SJCRH30 (cell line): ENCODE measurements around the gene PTCSC3. TPM values are rescaled to one million over a fixed set of nuclear protein-coding genes. Genes with fewer than 3 reads are reported as not detected.
"Not testable (repeated sequence)": the region's sequence is repeated elsewhere in the genome, so short reads cannot be mapped to it uniquely, and the experiment has no call there.

Source experiments
- DNase-seq, 2 experiments: peaks; one replicate each; pipeline ENCODE4 v3.0.0-alpha.2; 2015 to 2020
- H3K27ac ChIP-seq: fragments of 250-450 bp; sonication (Bioruptor Pico); 2 replicates; pipeline ENCODE4 v1.5.1; 2020; ENCODE audit warnings: mild to moderate bottlenecking, moderate library complexity
- H3K27me3 ChIP-seq: fragments of 250-450 bp; sonication (Bioruptor Pico); 2 replicates; pipeline ENCODE4 v1.5.1; 2020; ENCODE audit warnings: mild to moderate bottlenecking, moderate library complexity
- H3K36me3 ChIP-seq: fragments of 250-450 bp; sonication (Bioruptor Pico); 2 replicates; pipeline ENCODE4 v1.5.1; 2020; ENCODE audit warnings: mild to moderate bottlenecking, moderate library complexity
- H3K4me1 ChIP-seq: fragments of 250-450 bp; sonication (Bioruptor Pico); 2 replicates; pipeline ENCODE4 v1.5.1; 2020; ENCODE audit warnings: mild to moderate bottlenecking, moderate library complexity
- H3K4me3 ChIP-seq: fragments of 250-450 bp; sonication (Bioruptor Pico); 2 replicates; pipeline ENCODE4 v1.5.1; 2020; ENCODE audit warnings: mild to moderate bottlenecking, moderate library complexity
- H3K9me3 ChIP-seq: fragments of 250-450 bp; sonication (Bioruptor Pico); replicated peaks from 2 replicates; pipeline ENCODE4 v1.5.1; 2020; ENCODE audit warnings: mild to moderate bottlenecking, moderate library complexity
- total RNA-seq: library from RNA; depleted of rRNA; stranded (reverse); fragments of >200 nt; shearing (Covaris generic); gene quantifications from 2 replicates; pipeline ENCODE4 v1.2.3, GENCODE V29; 2014

Gene PTCSC3
- total RNA-seq, 1 experiment from 2014 or later: not detected

- H3K4me1 ChIP-seq: no peaks in the 10 kb centered on the region
Observed at GRCh38 chr14:36132826-36133225, 43.7 kb downstream of the PTCSC3 start.

GRCh38 chr14:36130186-36130585 is 46.3 kb downstream of the PTCSC3 start:
- no peak overlapping the region for H3K27ac ChIP-seq
- H3K4me1 ChIP-seq: no peaks in the 10 kb centered on the region
- no peak overlapping the region for H3K4me3 ChIP-seq
- no peaks in the 10 kb centered on the region for H3K9me3 ChIP-seq
- no peaks in the 10 kb centered on the region for H3K36me3 ChIP-seq
- no peaks in the 10 kb centered on the region for H3K27me3 ChIP-seq
- DNase-seq: no peak

More at GRCh38 chr14:36132826-36133225, 43.7 kb downstream of the PTCSC3 start:
- no peaks in the 10 kb centered on the region for H3K9me3 ChIP-seq
- no peaks in the 10 kb centered on the region for H3K36me3 ChIP-seq
- H3K27ac ChIP-seq: no peak overlapping the region
- H3K27me3 ChIP-seq: no peaks in the 10 kb centered on the region
- H3K4me3 ChIP-seq: no peak overlapping the region
- DNase-seq: no peak

- no peak overlapping the region for H3K4me3 ChIP-seq
- H3K36me3 ChIP-seq: no peaks in the 10 kb centered on the region
- H3K9me3 ChIP-seq: no peaks in the 10 kb centered on the region
- peak in 1 of 2 experiments; percentile 6 for DNase-seq
- H3K4me1 ChIP-seq: no peaks in the 10 kb centered on the region
- no peak overlapping the region for H3K27ac ChIP-seq
- H3K27me3 ChIP-seq: no peaks in the 10 kb centered on the region
Observed at GRCh38 chr14:36129181-36129580, 47.3 kb downstream of the PTCSC3 start.

- H3K27ac ChIP-seq: no peak overlapping the region
- peaks cover 17% of the 10 kb centered on the region for H3K27me3 ChIP-seq
- H3K9me3 ChIP-seq: no peaks in the 10 kb centered on the region
- no peaks in the 10 kb centered on the region for H3K36me3 ChIP-seq
- no peak for DNase-seq
- no peak overlapping the region for H3K4me3 ChIP-seq
- no peaks in the 10 kb centered on the region for H3K4me1 ChIP-seq
Observed at GRCh38 chr14:36113341-36113740, 63.2 kb downstream of the PTCSC3 start.

- H3K27ac ChIP-seq: no peak overlapping the region
- DNase-seq: no peak
- H3K27me3 ChIP-seq: peaks cover 17% of the 10 kb centered on the region
- H3K4me1 ChIP-seq: no peaks in the 10 kb centered on the region
- no peaks in the 10 kb centered on the region for H3K36me3 ChIP-seq
- H3K4me3 ChIP-seq: no peak overlapping the region
- no peaks in the 10 kb centered on the region for H3K9me3 ChIP-seq
Observed at GRCh38 chr14:36111822-36112583, 64.5 kb downstream of the PTCSC3 start.

- no peak overlapping the region for H3K27ac ChIP-seq
- H3K27me3 ChIP-seq: peaks cover 8% of the 10 kb centered on the region
- peak in 1 of 2 experiments; percentile 6 for DNase-seq
- H3K4me1 ChIP-seq: no peaks in the 10 kb centered on the region
- no peaks in the 10 kb centered on the region for H3K36me3 ChIP-seq
- H3K4me3 ChIP-seq: no peak overlapping the region
- H3K9me3 ChIP-seq: no peaks in the 10 kb centered on the region
Observed at GRCh38 chr14:36105401-36105800, 71.1 kb downstream of the PTCSC3 start.

- not testable (repeated sequence) for H3K36me3 ChIP-seq, DNase-seq, H3K27ac ChIP-seq, H3K4me3 ChIP-seq, H3K4me1 ChIP-seq, H3K9me3 ChIP-seq
- peaks cover 11% of the 10 kb centered on the region for H3K27me3 ChIP-seq
Observed at GRCh38 chr14:36104258-36104657, 72.3 kb downstream of the PTCSC3 start.

GRCh38 chr14:36099619-36100018 is 76.9 kb downstream of the PTCSC3 start:
- no peaks in the 10 kb centered on the region for H3K4me1 ChIP-seq
- no peak for DNase-seq
- H3K4me3 ChIP-seq: no peak overlapping the region
- H3K27me3 ChIP-seq: 0 out of 2 replicates have a peak, but pooled peaks cover 4% of the 10 kb centered on the region
- no peaks in the 10 kb centered on the region for H3K36me3 ChIP-seq
- H3K27ac ChIP-seq: no peak overlapping the region
- no peaks in the 10 kb centered on the region for H3K9me3 ChIP-seq

- H3K27me3 ChIP-seq: 0 out of 2 replicates have a peak, but pooled peaks cover 4% of the 10 kb centered on the region
- H3K4me1 ChIP-seq: no peaks in the 10 kb centered on the region
- no peaks in the 10 kb centered on the region for H3K9me3 ChIP-seq
- H3K4me3 ChIP-seq: no peak overlapping the region
- H3K36me3 ChIP-seq: no peaks in the 10 kb centered on the region
- DNase-seq: no peak
- no peak overlapping the region for H3K27ac ChIP-seq
Observed at GRCh38 chr14:36097356-36097755, 79.2 kb downstream of the PTCSC3 start.

- H3K4me1 ChIP-seq: no peaks in the 10 kb centered on the region
- 0 out of 2 replicates have a peak, but pooled peaks cover 4% of the 10 kb centered on the region for H3K27me3 ChIP-seq
- no peak overlapping the region for H3K27ac ChIP-seq
- no peaks in the 10 kb centered on the region for H3K36me3 ChIP-seq
- no peaks in the 10 kb centered on the region; the same call in 1 of the 2 replicates for H3K9me3 ChIP-seq
- no peak overlapping the region for H3K4me3 ChIP-seq
- DNase-seq: no peak
Observed at GRCh38 chr14:36096090-36096489, 80.4 kb downstream of the PTCSC3 start.

- DNase-seq: no peak
- H3K4me3 ChIP-seq: no peak overlapping the region
- H3K27me3 ChIP-seq: 0 out of 2 replicates have a peak, but pooled peaks cover 2% of the 10 kb centered on the region
- H3K4me1 ChIP-seq: no peaks in the 10 kb centered on the region
- H3K36me3 ChIP-seq: no peaks in the 10 kb centered on the region
- no peaks in the 10 kb centered on the region; the same call in 1 of the 2 replicates for H3K9me3 ChIP-seq
- no peak overlapping the region for H3K27ac ChIP-seq
Observed at GRCh38 chr14:36094963-36095362, 81.6 kb downstream of the PTCSC3 start.

- H3K27ac ChIP-seq: no peak overlapping the region
Observed at GRCh38 chr14:36091096-36091495, 85.4 kb downstream of the PTCSC3 start.

GRCh38 chr14:36087411-36087810 is 89.1 kb downstream of the PTCSC3 start:
- Histone ChIP-seq H3K4me1 (no peaks in the 10 kb centered on the region), H3K36me3 (no peaks in the 10 kb centered on the region), H3K27me3 (peaks cover 7% of the 10 kb centered on the region; the same call in 1 of the 2 replicates), H3K4me3 (no peak overlapping the region), H3K9me3 (no peaks in the 10 kb centered on the region; the same call in 1 of the 2 replicates), H3K27ac (no peak overlapping the region)
- no peak for DNase-seq

More at GRCh38 chr14:36091096-36091495, 85.4 kb downstream of the PTCSC3 start:
- Histone ChIP-seq H3K36me3 (no peaks in the 10 kb centered on the region), H3K4me1 (no peaks in the 10 kb centered on the region), H3K4me3 (no peak overlapping the region), H3K9me3 (no peaks in the 10 kb centered on the region; the same call in 1 of the 2 replicates), H3K27me3 (peaks cover 3% of the 10 kb centered on the region; the same call in 1 of the 2 replicates)
- DNase-seq: peak; percentile 23 to 51

GRCh38 chr14:36086629-36087395 is 89.7 kb downstream of the PTCSC3 start:
- no peak for DNase-seq
- no peak overlapping the region for H3K4me3 ChIP-seq
- H3K27ac ChIP-seq: no peak overlapping the region
- H3K9me3 ChIP-seq: no peaks in the 10 kb centered on the region
- H3K27me3 ChIP-seq: peaks cover 7% of the 10 kb centered on the region; the same call in 1 of the 2 replicates
- H3K36me3 ChIP-seq: no peaks in the 10 kb centered on the region
- no peaks in the 10 kb centered on the region for H3K4me1 ChIP-seq

- peaks cover 7% of the 10 kb centered on the region; the same call in 1 of the 2 replicates for H3K27me3 ChIP-seq
- no peak overlapping the region for H3K27ac ChIP-seq
- no peaks in the 10 kb centered on the region for H3K4me1 ChIP-seq
- no peaks in the 10 kb centered on the region for H3K36me3 ChIP-seq
- H3K4me3 ChIP-seq: no peak overlapping the region
- H3K9me3 ChIP-seq: no peaks in the 10 kb centered on the region
- DNase-seq: no peak
Observed at GRCh38 chr14:36085861-36086260, 90.7 kb downstream of the PTCSC3 start.
